MG63 (cell line): Measurements from ENCODE around the gene PPP6R2. TPM values are rescaled to one million over a fixed set of nuclear protein-coding genes. Genes with fewer than 3 reads are reported as not detected.

Source experiments
- DNase-seq: peaks from one replicate; pipeline ENCODE4 v3.0.0-alpha.2; 2020
- H3K27me3 ChIP-seq: fragments of 250-450 bp; sonication (Bioruptor Pico); 2 replicates; pipeline ENCODE4 v1.5.1; 2020; ENCODE audit warnings: mild to moderate bottlenecking, moderate library complexity
- H3K36me3 ChIP-seq: fragments of 250-450 bp; sonication (Bioruptor Pico); 2 replicates; pipeline ENCODE4 v1.5.1; 2020; ENCODE audit warnings: mild to moderate bottlenecking, moderate library complexity
- H3K4me3 ChIP-seq: fragments of 250-450 bp; sonication (Bioruptor Pico); 2 replicates; pipeline ENCODE4 v1.5.1; 2020; ENCODE audit warnings: mild to moderate bottlenecking, moderate library complexity
- H3K9me3 ChIP-seq: fragments of 250-450 bp; sonication (Bioruptor Pico); 2 replicates; pipeline ENCODE4 v1.5.1; 2020; ENCODE audit warnings: mild to moderate bottlenecking, moderate library complexity
- total RNA-seq: library from RNA; depleted of rRNA; stranded (reverse); fragments of >200 nt; shearing (Covaris generic); gene quantifications from 2 replicates; pipeline ENCODE4 v1.2.3, GENCODE V29; 2014; ENCODE audit warnings: low replicate concordance; rRNA removed

Gene PPP6R2
- total RNA-seq, 1 experiment from 2014 or later: 37.4 TPM

DNA sequence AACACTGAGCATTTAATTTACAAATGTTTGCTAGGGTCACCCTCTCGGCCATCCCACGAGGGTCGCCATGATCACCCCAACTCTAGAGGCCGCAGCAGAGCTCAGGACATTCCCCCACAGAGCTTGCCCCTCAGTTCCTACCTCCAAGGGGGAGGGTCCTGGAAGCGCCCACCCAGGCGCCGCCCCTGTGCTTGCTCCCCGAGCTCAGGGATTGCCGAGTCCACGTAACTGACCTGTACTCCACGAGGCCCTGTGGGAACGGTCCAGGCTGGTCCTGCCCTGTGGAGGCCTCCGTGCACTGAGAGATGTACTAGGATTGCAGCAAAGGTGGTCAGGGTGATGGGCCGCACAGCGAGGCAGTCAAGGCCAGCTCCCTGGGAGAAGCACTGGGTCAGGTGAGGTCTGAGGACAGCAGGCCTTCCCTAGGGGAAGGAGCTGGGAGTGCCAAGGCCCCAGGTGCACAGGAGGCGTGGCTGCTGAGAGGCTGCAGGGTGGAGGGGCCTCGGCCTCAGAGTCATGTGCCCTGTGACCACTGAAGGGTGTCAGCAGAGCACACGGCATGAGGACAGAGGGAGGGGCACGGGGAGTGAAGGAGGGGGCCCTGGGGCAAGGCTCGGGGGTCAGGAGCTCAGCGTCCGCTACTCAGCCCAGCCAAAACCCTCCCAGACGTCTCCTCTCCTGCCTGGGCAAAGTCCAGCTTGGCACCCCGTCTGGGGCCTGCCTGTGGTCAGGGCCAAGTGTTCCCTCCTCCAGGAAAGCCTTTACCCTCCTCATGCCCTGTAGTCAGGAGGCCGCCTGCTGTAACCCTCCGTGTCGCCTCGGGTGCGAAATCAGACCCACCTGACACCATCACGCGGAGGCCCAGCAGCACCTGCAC is 141.1 kb downstream of the PPP6R2 start:
- no peaks in the 10 kb centered on the region for H3K9me3 ChIP-seq
- H3K27me3 ChIP-seq: no peaks in the 10 kb centered on the region
- H3K36me3 ChIP-seq: peaks cover 12% of the 10 kb centered on the region
- no peak overlapping the region for H3K4me3 ChIP-seq
- DNase-seq: no peak

DNA sequence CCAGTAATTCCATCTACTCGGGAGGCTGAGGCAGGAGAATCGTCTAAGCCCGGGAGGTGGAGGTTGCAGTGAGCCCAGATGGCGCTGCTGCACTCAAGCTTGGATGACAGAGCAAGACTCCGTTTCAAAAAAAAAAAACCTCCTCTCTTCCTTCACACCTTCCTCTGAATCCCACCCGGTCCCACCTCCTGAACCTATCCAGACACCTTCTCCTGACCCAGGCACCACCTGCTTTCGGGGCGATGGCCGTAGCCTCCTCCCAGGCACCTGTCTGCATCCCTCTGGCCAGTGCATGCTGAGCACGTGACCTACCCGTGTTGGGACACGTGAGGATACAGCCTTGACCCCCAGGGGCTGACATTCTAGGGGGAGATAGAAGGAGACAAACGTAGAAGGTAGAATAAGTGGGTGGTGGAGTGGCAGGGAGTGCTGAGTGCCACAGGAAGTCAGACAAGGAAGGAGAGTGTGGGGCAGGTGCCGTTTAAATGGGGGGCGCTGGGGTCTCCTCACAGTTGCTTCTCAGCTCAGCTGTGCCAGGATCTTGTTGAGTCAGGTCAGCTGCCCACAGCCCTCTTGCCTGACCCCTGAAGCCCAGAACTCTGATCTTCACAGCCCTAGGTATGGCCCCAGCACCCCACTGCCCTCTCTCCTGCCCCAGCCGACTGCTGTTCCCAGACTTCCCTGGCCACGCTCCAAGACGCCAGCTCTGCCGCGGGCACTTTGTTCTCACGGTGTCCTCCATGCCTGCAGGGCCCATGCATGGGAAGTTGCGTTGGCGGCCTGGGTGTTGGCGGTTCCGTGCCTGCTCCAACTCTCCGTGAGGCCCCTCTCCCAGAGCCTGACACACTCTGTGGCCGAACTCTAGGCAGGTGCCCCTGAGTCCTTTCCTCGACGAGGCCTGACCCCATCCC is 142.3 kb downstream of the PPP6R2 start:
- Histone ChIP-seq H3K9me3 (no peaks in the 10 kb centered on the region), H3K36me3 (peaks cover 12% of the 10 kb centered on the region), H3K27me3 (no peaks in the 10 kb centered on the region), H3K4me3 (no peak overlapping the region)
- peak; percentile 38 for DNase-seq

DNA sequence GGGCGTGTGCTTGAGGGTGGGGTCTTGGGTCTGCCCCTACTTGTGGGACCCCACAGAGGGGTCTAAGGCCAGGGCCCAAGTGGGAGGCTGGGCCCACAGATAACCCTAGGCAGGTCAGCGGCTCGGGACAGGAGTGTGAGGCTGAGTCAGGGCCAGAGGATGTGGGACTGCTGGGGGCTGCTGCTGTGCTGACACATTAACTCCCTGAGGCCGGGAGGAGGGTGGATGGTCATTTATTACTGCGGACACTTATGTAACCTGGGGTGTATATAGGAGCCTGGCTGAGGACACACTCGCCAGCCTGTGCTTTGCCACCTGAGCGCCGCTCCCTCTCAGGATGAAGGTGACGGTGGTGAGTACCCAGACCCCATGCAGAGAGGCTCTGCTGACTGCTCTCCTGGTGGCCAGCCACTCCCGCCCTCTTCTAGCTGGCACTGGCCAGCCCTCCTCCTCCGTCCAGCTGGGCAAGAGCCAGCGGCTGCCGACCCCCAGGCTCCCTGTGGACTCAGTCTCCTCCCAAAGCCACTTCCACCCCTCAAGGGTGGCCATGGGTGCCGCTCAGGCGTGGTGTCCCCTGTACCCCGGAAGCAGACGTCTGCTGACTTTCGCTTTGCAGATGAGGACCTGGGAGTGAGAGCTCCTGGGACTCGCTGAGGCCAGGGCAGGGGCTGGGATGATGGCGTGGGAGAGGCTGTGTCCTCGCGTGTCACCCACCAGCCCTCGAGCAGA is 143.6 kb downstream of the PPP6R2 start, which contains the start of gene MIOX:
Gene MIOX (plus strand): TSS at position 299 of the 729 bp plus-strand sequence. CDS start 39 bp downstream, at position 338.
- no peak for DNase-seq
- Histone ChIP-seq H3K27me3 (no peaks in the 10 kb centered on the region), H3K9me3 (no peaks in the 10 kb centered on the region), H3K4me3 (no peak within 1 kb of the TSS), H3K36me3 (peaks cover 12% of the 10 kb centered on the region)

DNA sequence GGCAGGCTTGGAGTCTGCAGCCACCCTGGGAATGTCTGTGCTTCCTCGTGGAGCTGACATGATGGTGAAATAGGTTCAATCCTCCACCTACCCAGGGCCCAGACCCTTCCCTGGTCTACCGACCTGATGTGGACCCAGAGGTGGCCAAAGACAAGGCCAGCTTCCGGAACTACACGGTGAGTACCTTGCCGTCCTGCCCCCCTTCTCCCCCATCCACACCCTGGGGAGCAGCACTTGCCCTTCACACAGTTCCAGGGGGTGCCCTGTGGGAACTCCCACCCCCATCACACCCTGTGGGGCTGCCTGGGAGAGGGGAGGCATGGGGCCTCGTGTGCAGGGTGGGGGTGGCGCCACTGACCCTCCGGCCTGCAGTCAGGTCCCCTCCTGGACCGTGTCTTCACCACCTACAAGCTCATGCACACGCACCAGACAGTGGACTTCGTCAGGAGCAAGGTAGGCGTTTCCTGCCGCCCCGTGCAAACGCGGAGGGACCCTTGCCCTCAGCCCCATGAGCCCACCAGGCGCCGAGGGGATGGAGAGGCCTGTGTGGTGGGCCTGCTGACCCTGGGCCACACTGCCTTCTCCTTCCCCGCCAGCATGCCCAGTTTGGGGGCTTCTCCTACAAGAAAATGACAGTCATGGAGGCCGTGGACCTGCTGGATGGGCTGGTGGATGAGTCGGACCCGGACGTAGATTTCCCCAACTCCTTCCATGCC is 144.3 kb downstream of the PPP6R2 start:
- H3K27me3 ChIP-seq: no peaks in the 10 kb centered on the region
- no peak for DNase-seq
- no peak overlapping the region for H3K4me3 ChIP-seq
- H3K9me3 ChIP-seq: no peaks in the 10 kb centered on the region
- peaks cover 7% of the 10 kb centered on the region for H3K36me3 ChIP-seq

DNA sequence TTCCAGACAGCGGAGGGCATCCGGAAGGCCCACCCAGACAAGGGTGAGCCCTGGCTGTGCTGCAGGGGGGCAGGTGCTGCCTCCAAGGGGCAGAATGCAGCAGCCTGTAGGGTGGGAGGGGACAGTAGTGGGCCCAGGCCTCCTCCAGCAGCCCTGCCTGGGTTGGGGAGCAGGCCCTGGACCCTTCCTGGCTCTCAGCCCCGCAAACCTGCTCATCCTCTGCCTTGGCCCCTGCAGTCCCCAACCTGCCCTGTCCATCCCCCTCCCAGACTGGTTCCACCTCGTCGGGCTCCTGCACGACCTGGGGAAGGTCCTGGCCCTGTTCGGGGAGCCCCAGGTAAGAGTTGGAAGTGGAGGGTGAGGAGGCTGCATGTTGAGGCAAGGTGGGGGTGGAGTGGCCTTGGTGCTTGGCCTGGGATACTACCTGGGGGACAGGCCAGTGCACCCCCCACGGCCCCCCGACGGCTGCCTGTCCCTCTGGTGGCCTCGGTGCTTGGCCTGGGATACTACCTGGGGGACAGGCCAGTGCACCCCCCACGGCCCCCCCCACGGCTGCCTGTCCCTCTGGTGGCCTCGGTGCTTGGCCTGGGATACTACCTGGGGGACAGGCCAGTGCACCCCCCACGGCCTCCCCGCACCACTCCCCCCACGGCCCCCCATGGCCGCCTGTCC is 145.0 kb downstream of the PPP6R2 start:
- H3K36me3 ChIP-seq: peaks cover 3% of the 10 kb centered on the region
- no peak overlapping the region for H3K4me3 ChIP-seq
- no peak for DNase-seq
- H3K27me3 ChIP-seq: no peaks in the 10 kb centered on the region
- H3K9me3 ChIP-seq: no peaks in the 10 kb centered on the region

DNA sequence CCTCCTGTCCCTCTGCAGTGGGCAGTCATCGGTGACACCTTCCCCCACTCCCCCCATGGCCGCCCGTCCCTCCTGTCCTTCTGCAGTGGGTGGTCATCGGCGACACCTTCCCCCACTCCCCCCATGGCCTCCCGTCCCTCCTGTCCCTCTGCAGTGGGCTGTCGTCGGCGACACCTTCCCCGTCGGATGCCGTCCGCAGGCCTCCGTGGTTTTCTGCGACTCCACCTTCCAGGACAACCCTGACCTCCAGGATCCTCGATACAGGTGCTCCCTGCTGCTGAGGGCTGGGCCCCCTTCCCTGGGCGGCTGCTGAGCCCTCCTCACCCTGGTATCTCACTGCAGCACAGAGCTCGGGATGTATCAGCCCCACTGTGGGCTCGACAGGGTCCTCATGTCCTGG is 145.8 kb downstream of the PPP6R2 start:
- Histone ChIP-seq H3K4me3 (no peak overlapping the region), H3K36me3 (no peaks in the 10 kb centered on the region), H3K9me3 (no peaks in the 10 kb centered on the region), H3K27me3 (no peaks in the 10 kb centered on the region)
- no peak for DNase-seq

DNA sequence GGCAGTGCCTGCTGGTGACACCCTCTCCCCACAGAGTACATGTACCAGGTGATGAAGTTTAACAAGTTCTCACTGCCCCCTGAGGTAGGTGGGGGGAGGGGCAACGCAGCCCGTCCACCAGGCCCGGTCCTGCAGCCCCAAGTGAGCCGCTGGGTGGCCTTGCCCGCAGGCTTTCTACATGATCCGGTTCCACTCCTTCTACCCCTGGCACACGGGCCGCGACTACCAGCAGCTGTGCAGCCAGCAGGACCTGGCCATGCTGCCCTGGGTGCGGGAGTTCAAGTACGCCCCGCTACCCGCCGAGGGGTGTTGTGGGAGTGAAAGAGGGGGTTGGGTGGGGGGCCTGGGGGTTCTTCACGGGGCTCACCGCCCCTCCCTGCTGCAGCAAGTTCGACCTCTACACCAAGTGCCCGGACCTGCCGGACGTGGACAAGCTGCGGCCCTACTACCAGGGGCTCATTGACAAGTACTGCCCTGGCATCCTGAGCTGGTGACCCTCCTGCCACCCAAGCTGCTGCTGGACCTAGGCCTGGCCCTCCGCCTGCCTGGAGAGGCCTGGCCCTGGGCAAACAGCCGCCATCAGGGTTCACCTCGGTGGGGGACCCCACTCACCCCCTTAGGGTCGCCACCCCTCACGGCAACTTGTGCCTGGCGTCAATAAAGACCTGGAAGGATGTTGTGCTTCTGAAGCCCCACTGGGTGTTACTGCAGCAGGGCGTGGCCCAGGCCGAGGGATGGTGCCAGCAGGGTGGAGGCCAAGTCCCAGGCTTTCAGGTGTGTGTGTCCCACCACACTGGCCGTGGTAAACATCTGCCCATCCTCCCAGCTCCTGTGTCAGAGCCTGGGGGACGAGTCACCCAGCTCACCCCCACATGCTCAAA is 146.5 kb downstream of the PPP6R2 start:
- no peak overlapping the region for H3K4me3 ChIP-seq
- DNase-seq: no peak
- no peaks in the 10 kb centered on the region for H3K9me3 ChIP-seq
- no peaks in the 10 kb centered on the region for H3K36me3 ChIP-seq
- H3K27me3 ChIP-seq: no peaks in the 10 kb centered on the region

DNA sequence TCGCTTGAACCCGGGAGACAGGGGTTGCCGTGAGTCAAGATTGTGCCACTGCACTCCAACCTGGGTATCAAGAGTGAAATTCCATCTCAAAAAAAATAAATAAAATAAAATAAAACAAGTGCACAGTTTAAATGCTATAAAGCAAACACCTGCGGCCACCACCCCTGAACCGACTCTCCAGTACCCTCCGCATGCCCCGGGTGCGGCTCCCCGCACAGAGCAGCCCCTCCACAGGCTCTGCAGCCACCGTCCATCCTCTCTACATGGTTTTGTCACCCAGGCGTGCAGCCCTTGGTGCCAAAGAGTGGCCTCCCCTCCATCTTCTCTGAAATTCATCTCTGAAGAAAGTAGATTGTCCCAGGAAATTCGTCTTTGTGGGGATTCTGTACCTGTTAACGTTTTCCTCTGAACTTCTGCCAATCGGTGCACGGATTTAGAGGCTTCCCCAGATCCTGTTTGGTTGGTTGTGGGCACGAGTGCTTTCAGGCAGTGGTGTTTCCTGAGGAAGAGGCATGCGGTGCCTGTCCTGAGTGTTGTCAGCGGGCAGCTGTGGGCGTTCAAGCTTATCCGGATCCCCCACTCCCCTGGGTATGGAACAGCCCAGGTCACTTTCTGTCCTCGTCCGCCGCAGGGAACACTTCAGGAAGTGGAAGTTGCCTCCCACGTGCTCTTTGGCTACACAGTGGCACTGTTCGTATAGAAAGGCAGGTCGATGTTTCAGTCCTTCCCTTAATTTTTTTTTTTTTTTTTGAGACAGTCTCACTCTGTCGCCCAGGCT is 147.6 kb downstream of the PPP6R2 start:
- Histone ChIP-seq H3K9me3 (no peaks in the 10 kb centered on the region), H3K27me3 (no peaks in the 10 kb centered on the region), H3K36me3 (no peaks in the 10 kb centered on the region), H3K4me3 (no peak overlapping the region)
- DNase-seq: no peak

Other genes starting within 250 kb of the PPP6R2 start
- 0.12 and 0.79 TPM in 2 replicates for gene PANX2, start 172.6 kb upstream of the PPP6R2 start, total RNA-seq
- 38.8 and 49.9 TPM in 2 replicates for gene TRABD, start 157.4 kb upstream of the PPP6R2 start, total RNA-seq
- gene SELENOO, start 142.3 kb upstream of the PPP6R2 start, total RNA-seq: 6.5 and 13.8 TPM in 2 replicates
- gene TUBGCP6, start 98.3 kb upstream of the PPP6R2 start, total RNA-seq: 11.8 and 17.2 TPM in 2 replicates
- 8.5 and 21.5 TPM in 2 replicates for gene HDAC10, start 92.1 kb upstream of the PPP6R2 start, total RNA-seq
- gene MAPK12, start 81.6 kb upstream of the PPP6R2 start, total RNA-seq: 54.4 and 58.0 TPM in 2 replicates
- gene MAPK11, start 72.9 kb upstream of the PPP6R2 start, total RNA-seq: 15.0 and 27.8 TPM in 2 replicates
- 65.6 and 80.7 TPM in 2 replicates for gene PLXNB2, start 35.7 kb upstream of the PPP6R2 start, total RNA-seq
- 0.15 and 0.46 TPM in 2 replicates for gene DENND6B, start 16.3 kb upstream of the PPP6R2 start, total RNA-seq
- 38.7 and 66.1 TPM in 2 replicates for gene SBF1, start 131.7 kb downstream of the PPP6R2 start, total RNA-seq
- 2.2 and 6.9 TPM in 2 replicates for gene ADM2, start 138.2 kb downstream of the PPP6R2 start, total RNA-seq
- 0.35 TPM in 1 of 2 replicates, not detected in the other for gene MIOX, start 143.5 kb downstream of the PPP6R2 start, total RNA-seq
- 23.0 and 30.3 TPM in 2 replicates for gene LMF2, start 164.4 kb downstream of the PPP6R2 start, total RNA-seq
- 68.0 and 102 TPM in 2 replicates for gene NCAPH2, start 164.9 kb downstream of the PPP6R2 start, total RNA-seq
- 1.2 and 3.2 TPM in 2 replicates for gene SCO2, start 182.3 kb downstream of the PPP6R2 start, total RNA-seq
- gene TYMP, start 186.7 kb downstream of the PPP6R2 start, total RNA-seq: 22.1 and 22.2 TPM in 2 replicates
- not detected in 2 replicates for gene KLHDC7B, start 202.6 kb downstream of the PPP6R2 start, total RNA-seq
- not detected in 2 replicates for gene SYCE3, start 219.6 kb downstream of the PPP6R2 start, total RNA-seq
- gene CPT1B, start 235.1 kb downstream of the PPP6R2 start, total RNA-seq: 4.4 and 9.9 TPM in 2 replicates
- 1.3 and 5.5 TPM in 2 replicates for gene CHKB, start 239.5 kb downstream of the PPP6R2 start, total RNA-seq